Measurements from ENCODE around the gene C11orf68. TPM values are rescaled to one million over a fixed set of nuclear protein-coding genes. Genes with fewer than 3 reads are reported as not detected.

C11orf68 gene
- total and polyA plus RNA-seq, 9 of the 15 experiments (the other 6 are each of a cell fraction or from before 2014, with no cell fraction given), result 3.6 to 35.9 (median 12.8) TPM

GRCh38 chr11:65899356-65900124, 19.3 kb downstream of the C11orf68 start (continued):
- peak; percentile 99 for TF ChIP-seq PRPF4 (IDR thresholded peaks at IDR 0.05; ENCODE audit: insufficient read depth, low read depth, low read length, poor library complexity, severe bottlenecking)
- TF ChIP-seq CHD4 (IDR thresholded peaks at IDR 0.05; ENCODE audit: insufficient read depth, insufficient replicate concordance, low read depth, low read length, poor library complexity, severe bottlenecking), result no peak
- TF ChIP-seq NFATC3 (IDR thresholded peaks at IDR 0.05), result no peak
- no peak for TF ChIP-seq HEY1 (CRISPR knock-in tag; IDR thresholded peaks at IDR 0.05; ENCODE audit: borderline replicate concordance)
- TF ChIP-seq HDAC1 (IDR thresholded peaks at IDR 0.05), result peak in 1 of 2 experiments; percentile 90; a peak in 2 of 4 replicates
- TF ChIP-seq RBM17 (IDR thresholded peaks at IDR 0.05; ENCODE audit: borderline replicate concordance, low read depth, low read length), result no peak
- TF ChIP-seq, protein P1, sequence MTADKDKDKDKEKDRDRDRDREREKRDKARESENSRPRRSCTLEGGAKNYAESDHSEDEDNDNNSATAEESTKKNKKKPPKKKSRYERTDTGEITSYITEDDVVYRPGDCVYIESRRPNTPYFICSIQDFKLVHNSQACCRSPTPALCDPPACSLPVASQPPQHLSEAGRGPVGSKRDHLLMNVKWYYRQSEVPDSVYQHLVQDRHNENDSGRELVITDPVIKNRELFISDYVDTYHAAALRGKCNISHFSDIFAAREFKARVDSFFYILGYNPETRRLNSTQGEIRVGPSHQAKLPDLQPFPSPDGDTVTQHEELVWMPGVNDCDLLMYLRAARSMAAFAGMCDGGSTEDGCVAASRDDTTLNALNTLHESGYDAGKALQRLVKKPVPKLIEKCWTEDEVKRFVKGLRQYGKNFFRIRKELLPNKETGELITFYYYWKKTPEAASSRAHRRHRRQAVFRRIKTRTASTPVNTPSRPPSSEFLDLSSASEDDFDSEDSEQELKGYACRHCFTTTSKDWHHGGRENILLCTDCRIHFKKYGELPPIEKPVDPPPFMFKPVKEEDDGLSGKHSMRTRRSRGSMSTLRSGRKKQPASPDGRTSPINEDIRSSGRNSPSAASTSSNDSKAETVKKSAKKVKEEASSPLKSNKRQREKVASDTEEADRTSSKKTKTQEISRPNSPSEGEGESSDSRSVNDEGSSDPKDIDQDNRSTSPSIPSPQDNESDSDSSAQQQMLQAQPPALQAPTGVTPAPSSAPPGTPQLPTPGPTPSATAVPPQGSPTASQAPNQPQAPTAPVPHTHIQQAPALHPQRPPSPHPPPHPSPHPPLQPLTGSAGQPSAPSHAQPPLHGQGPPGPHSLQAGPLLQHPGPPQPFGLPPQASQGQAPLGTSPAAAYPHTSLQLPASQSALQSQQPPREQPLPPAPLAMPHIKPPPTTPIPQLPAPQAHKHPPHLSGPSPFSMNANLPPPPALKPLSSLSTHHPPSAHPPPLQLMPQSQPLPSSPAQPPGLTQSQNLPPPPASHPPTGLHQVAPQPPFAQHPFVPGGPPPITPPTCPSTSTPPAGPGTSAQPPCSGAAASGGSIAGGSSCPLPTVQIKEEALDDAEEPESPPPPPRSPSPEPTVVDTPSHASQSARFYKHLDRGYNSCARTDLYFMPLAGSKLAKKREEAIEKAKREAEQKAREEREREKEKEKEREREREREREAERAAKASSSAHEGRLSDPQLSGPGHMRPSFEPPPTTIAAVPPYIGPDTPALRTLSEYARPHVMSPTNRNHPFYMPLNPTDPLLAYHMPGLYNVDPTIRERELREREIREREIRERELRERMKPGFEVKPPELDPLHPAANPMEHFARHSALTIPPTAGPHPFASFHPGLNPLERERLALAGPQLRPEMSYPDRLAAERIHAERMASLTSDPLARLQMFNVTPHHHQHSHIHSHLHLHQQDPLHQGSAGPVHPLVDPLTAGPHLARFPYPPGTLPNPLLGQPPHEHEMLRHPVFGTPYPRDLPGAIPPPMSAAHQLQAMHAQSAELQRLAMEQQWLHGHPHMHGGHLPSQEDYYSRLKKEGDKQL (CRISPR knock-in tag; IDR thresholded peaks at IDR 0.05; ENCODE audit: borderline replicate concordance), result peak; percentile 85; the same call in 1 of the 2 replicates
- TF ChIP-seq TCF7 (IDR thresholded peaks at IDR 0.05; ENCODE audit: borderline replicate concordance), result no peak
- TF ChIP-seq EWSR1 (IDR thresholded peaks at IDR 0.05; ENCODE audit: borderline replicate concordance, low read depth, partially characterized antibody), result no peak
- no peak for TF ChIP-seq ZNF830 (CRISPR knock-in tag; IDR thresholded peaks at IDR 0.05)
- TF ChIP-seq, protein P2, sequence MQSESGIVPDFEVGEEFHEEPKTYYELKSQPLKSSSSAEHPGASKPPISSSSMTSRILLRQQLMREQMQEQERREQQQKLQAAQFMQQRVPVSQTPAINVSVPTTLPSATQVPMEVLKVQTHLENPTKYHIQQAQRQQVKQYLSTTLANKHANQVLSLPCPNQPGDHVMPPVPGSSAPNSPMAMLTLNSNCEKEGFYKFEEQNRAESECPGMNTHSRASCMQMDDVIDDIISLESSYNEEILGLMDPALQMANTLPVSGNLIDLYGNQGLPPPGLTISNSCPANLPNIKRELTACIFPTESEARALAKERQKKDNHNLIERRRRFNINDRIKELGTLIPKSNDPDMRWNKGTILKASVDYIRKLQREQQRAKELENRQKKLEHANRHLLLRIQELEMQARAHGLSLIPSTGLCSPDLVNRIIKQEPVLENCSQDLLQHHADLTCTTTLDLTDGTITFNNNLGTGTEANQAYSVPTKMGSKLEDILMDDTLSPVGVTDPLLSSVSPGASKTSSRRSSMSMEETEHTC (IDR thresholded peaks at IDR 0.05), result no peak; the same call in 1 of the 2 replicates
- peak; percentile 50; the same call in 1 of the 2 replicates for TF ChIP-seq NFIC (IDR thresholded peaks at IDR 0.05)
- TF ChIP-seq PRDM10 (IDR thresholded peaks at IDR 0.05; ENCODE audit: partially characterized antibody), result peak; percentile 86
- TF ChIP-seq ZNF239 (CRISPR knock-in tag; IDR thresholded peaks at IDR 0.05), result no peak
- TF ChIP-seq ZNF764 (CRISPR knock-in tag; IDR thresholded peaks at IDR 0.05; ENCODE audit: low read depth), result no peak
